Neural cell (in vitro differentiated cells): ENCODE data around the gene TRPM3. TPM values are rescaled to one million over a fixed set of nuclear protein-coding genes. Genes with fewer than 3 reads are reported as not detected.

Source experiments
- H2AFZ ChIP-seq: fragments of 200-600, 300-800 bp; sonication (generic), shearing (Covaris generic); 2 replicates; pipeline ENCODE4 v1.6.0; 2014; ENCODE audit warnings: low read depth, mild to moderate bottlenecking, antibody characterized with exemption, low read length, moderate library complexity
- H3F3A ChIP-seq: fragments of 200-600 bp; shearing (Covaris generic); 2 replicates; pipeline ENCODE4 v1.6.1; 2016; ENCODE audit warnings: mild to moderate bottlenecking, moderate library complexity, mixed read lengths, antibody characterized with exemption, low read length; ENCODE audit not compliant: insufficient read depth, poor library complexity, severe bottlenecking
- H3K27ac ChIP-seq: fragments of 200-600, 300-800 bp; sonication (generic), shearing (Covaris generic); 2 replicates; pipeline ENCODE4 v1.5.1; 2014; ENCODE audit warnings: mild to moderate bottlenecking, low read length, moderate library complexity
- H3K27me3 ChIP-seq: fragments of 300-800, 200-600 bp; sonication (generic), shearing (Covaris generic); 2 replicates; pipeline ENCODE4 v1.6.0; 2014; ENCODE audit warnings: mild to moderate bottlenecking, low read depth, low read length, moderate library complexity; ENCODE audit not compliant: insufficient read depth
- H3K36me3 ChIP-seq: fragments of 300-800, 200-600 bp; sonication (generic), shearing (Covaris generic); 2 replicates; pipeline ENCODE4 v1.5.1; 2014; ENCODE audit warnings: mild to moderate bottlenecking, antibody characterized with exemption, low read length, moderate library complexity; ENCODE audit not compliant: insufficient read depth
- H3K4me2 ChIP-seq: fragments of 300-800, 200-600 bp; sonication (generic), shearing (Covaris generic); 2 replicates; pipeline ENCODE4 v1.6.0; 2014; ENCODE audit warnings: mild to moderate bottlenecking, low read length
- H3K4me3 ChIP-seq: fragments of 300-800, 200-600 bp; sonication (generic), shearing (Covaris generic); 2 replicates; pipeline ENCODE4 v1.5.1; 2014; ENCODE audit warnings: mild to moderate bottlenecking, low read length, moderate library complexity
- H3K79me2 ChIP-seq: fragments of 200-600 bp; shearing (Covaris generic); replicated peaks from 2 replicates; pipeline ENCODE4 v1.6.0; 2014; ENCODE audit warnings: mild to moderate bottlenecking, low read length, moderate library complexity; ENCODE audit not compliant: insufficient read depth
- H3K9ac ChIP-seq: fragments of 300-800, 200-600 bp; sonication (generic), shearing (Covaris generic); 2 replicates; pipeline ENCODE4 v1.6.1; 2016; ENCODE audit warnings: mild to moderate bottlenecking, low read length, mixed read lengths
- H3K9me2 ChIP-seq: fragments of 200-600 bp; shearing (Covaris generic); 2 replicates; pipeline ENCODE4 v1.6.1; 2016; ENCODE audit warnings: mild to moderate bottlenecking, low read length, mixed read lengths; ENCODE audit not compliant: insufficient read depth
- H3K9me3 ChIP-seq: fragments of 200-600, 300-800 bp; sonication (generic), shearing (Covaris generic); 2 replicates; pipeline ENCODE4 v1.6.1; 2016; ENCODE audit warnings: mild to moderate bottlenecking, mixed run types, low read length, moderate library complexity, mixed read lengths
- H4K20me1 ChIP-seq: fragments of 200-600 bp; shearing (Covaris generic); 2 replicates; pipeline ENCODE4 v1.6.1; 2016; ENCODE audit warnings: mild to moderate bottlenecking, mixed run types; ENCODE audit not compliant: insufficient read depth
- CTCF ChIP-seq: fragments of 450-650 bp; IDR thresholded peaks from 2 replicates; pipeline ENCODE4 v1.5.1; 2014; ENCODE audit warnings: antibody characterized with exemption, mild to moderate bottlenecking, moderate library complexity; ENCODE audit not compliant: poor library complexity, severe bottlenecking
- EP300 ChIP-seq: fragments of 450-650 bp; conservative IDR thresholded peaks from 2 replicates; pipeline ENCODE4 v1.6.1; 2014; ENCODE audit warnings: antibody characterized with exemption, mild to moderate bottlenecking, moderate library complexity; ENCODE audit not compliant: poor library complexity, severe bottlenecking
- EZH2 ChIP-seq: fragments of 200-600, 300-800 bp; shearing (Covaris generic), sonication (generic); IDR thresholded peaks from 2 replicates; pipeline ENCODE4 v1.6.1; 2014; ENCODE audit warnings: antibody characterized with exemption, low read length, borderline replicate concordance, mild to moderate bottlenecking; ENCODE audit not compliant: insufficient read depth, poor library complexity, severe bottlenecking
- MXI1 ChIP-seq: fragments of 450-650 bp; conservative IDR thresholded peaks from 2 replicates; pipeline ENCODE4 v1.6.1; 2014; ENCODE audit warnings: antibody characterized with exemption, mild to moderate bottlenecking; ENCODE audit not compliant: poor library complexity, severe bottlenecking
- POLR2AphosphoS5 ChIP-seq: IDR thresholded peaks from 2 replicates; pipeline ENCODE4 v1.6.1; 2012
- RAD21 ChIP-seq: fragments of 450-650 bp; conservative IDR thresholded peaks from 2 replicates; pipeline ENCODE4 v1.6.1; 2014; ENCODE audit warnings: antibody characterized with exemption, mild to moderate bottlenecking, moderate library complexity
- REST ChIP-seq: IDR thresholded peaks from 2 replicates; pipeline ENCODE4 v1.6.1; 2012; ENCODE audit warnings: borderline replicate concordance
- SMC3 ChIP-seq: fragments of 450-650 bp; conservative IDR thresholded peaks from 2 replicates; pipeline ENCODE4 v1.6.1; 2014; ENCODE audit warnings: antibody characterized with exemption, mild to moderate bottlenecking, moderate library complexity; ENCODE audit not compliant: poor library complexity
- TAF1 ChIP-seq: IDR thresholded peaks from 2 replicates; pipeline ENCODE4 v1.6.1; 2012; ENCODE audit warnings: low read depth
- polyA plus RNA-seq: library from polyadenylated mRNA; depleted of rRNA; stranded (reverse); fragments of >200 nt; gene quantifications from 2 replicates; pipeline ENCODE4 v1.2.3, GENCODE V29; 2014

TRPM3 gene
- polyA plus RNA-seq, 1 donor from 2014 or later = 1.3 TPM

- H4K20me1 ChIP-seq = no peaks in the 10 kb centered on the region
- no peak overlapping the region for H3K4me3 ChIP-seq
- no peaks in the 10 kb centered on the region for H3F3A ChIP-seq
- H3K27me3 ChIP-seq = no peaks in the 10 kb centered on the region
- TF ChIP-seq EZH2 = no peak
- TF ChIP-seq EP300 = no peak
- no peak for TF ChIP-seq POLR2AphosphoS5
- no peaks in the 10 kb centered on the region for H3K9me2 ChIP-seq
- H2AFZ ChIP-seq = no peak overlapping the region
- H3K9ac ChIP-seq = no peak overlapping the region
- no peak overlapping the region for H3K4me2 ChIP-seq
- H3K27ac ChIP-seq = no peak overlapping the region
- H3K36me3 ChIP-seq = no peaks in the 10 kb centered on the region
- H3K79me2 ChIP-seq = no peaks in the 10 kb centered on the region
- no peaks in the 10 kb centered on the region for H3K9me3 ChIP-seq
These were observed 609.6 kb downstream of the TRPM3 start for GRCh38 chr9:70511858-70512257.

GRCh38 chr9:70510157-70510770 lies 611.2 kb downstream of the TRPM3 start:
- H3K4me3 ChIP-seq = no peak overlapping the region
- no peaks in the 10 kb centered on the region for H3K79me2 ChIP-seq

More at GRCh38 chr9:70510157-70510770, 611.2 kb downstream of the TRPM3 start:
- H3K9me3 ChIP-seq = no peaks in the 10 kb centered on the region
- H3F3A ChIP-seq = no peaks in the 10 kb centered on the region
- no peaks in the 10 kb centered on the region for H4K20me1 ChIP-seq
- no peak overlapping the region for H3K4me2 ChIP-seq
- H2AFZ ChIP-seq = no peak overlapping the region
- H3K36me3 ChIP-seq = no peaks in the 10 kb centered on the region
- H3K27ac ChIP-seq = no peak overlapping the region
- no peaks in the 10 kb centered on the region for H3K27me3 ChIP-seq
- H3K9me2 ChIP-seq = no peaks in the 10 kb centered on the region
- no peak for TF ChIP-seq SMC3
- TF ChIP-seq REST = no peak
- TF ChIP-seq CTCF = no peak
- no peak for TF ChIP-seq MXI1
- TF ChIP-seq EZH2 = no peak
- no peak for TF ChIP-seq RAD21
- TF ChIP-seq POLR2AphosphoS5 = no peak
- TF ChIP-seq EP300 = no peak
- TF ChIP-seq TAF1 = no peak
- H3K9ac ChIP-seq = no peak overlapping the region
